ENCODE measurements around the gene WDFY1. TPM values are rescaled to one million over a fixed set of nuclear protein-coding genes. Genes with fewer than 3 reads are reported as not detected.

Gene WDFY1
- total RNA-seq, 1 donor from 2014 or later, result 41.1 TPM

GRCh38 chr2:223935459-223936125 lies 9.5 kb downstream of the WDFY1 start:
- Mint-ChIP-seq H3K27me3 (ENCODE audit: low read depth) (no peaks in the 10 kb centered on the region), H3K27ac (ENCODE audit: unreplicated experiment) (no peak overlapping the region), H3K4me3 (no peak overlapping the region), H3K9me3 (no peaks in the 10 kb centered on the region), H3K36me3 (ENCODE audit: low read depth) (peaks cover 2% of the 10 kb centered on the region), H3K4me1 (peaks cover 14% of the 10 kb centered on the region)
- no peak for DNase-seq (ENCODE audit: low read depth, low spot score)
- no peak for TF ChIP-seq CTCF (conservative IDR thresholded peaks at IDR 0.05)

GRCh38 chr2:223934870-223935269 lies 10.3 kb downstream of the WDFY1 start:
- no peak for DNase-seq (ENCODE audit: low read depth, low spot score)
- Mint-ChIP-seq H3K9me3 (no peaks in the 10 kb centered on the region), H3K4me1 (peaks cover 18% of the 10 kb centered on the region), H3K4me3 (no peak overlapping the region), H3K36me3 (ENCODE audit: low read depth) (peaks cover 2% of the 10 kb centered on the region), H3K27ac (ENCODE audit: unreplicated experiment) (no peak overlapping the region), H3K27me3 (ENCODE audit: low read depth) (no peaks in the 10 kb centered on the region)
- no peak for TF ChIP-seq CTCF (conservative IDR thresholded peaks at IDR 0.05)

GRCh38 chr2:223932816-223933800 lies 12.0 kb downstream of the WDFY1 start:
- Mint-ChIP-seq H3K4me1 (peaks cover 14% of the 10 kb centered on the region), H3K4me3 (no peak overlapping the region)
- no peak for TF ChIP-seq CTCF (conservative IDR thresholded peaks at IDR 0.05)

GRCh38 chr2:223930103-223930976 lies 14.8 kb downstream of the WDFY1 start:
- no peak for DNase-seq (ENCODE audit: low read depth, low spot score)
- no peak for TF ChIP-seq CTCF (conservative IDR thresholded peaks at IDR 0.05)
- Mint-ChIP-seq H3K27me3 (ENCODE audit: low read depth) (no peaks in the 10 kb centered on the region), H3K36me3 (ENCODE audit: low read depth) (peaks cover 13% of the 10 kb centered on the region), H3K27ac (ENCODE audit: unreplicated experiment) (peak overlapping the region; percentile 71), H3K4me3 (no peak overlapping the region), H3K9me3 (peaks cover 4% of the 10 kb centered on the region), H3K4me1 (peaks cover 4% of the 10 kb centered on the region)

More at GRCh38 chr2:223932816-223933800, 12.0 kb downstream of the WDFY1 start:
- H3K27me3 Mint-ChIP-seq (ENCODE audit: low read depth), result no peaks in the 10 kb centered on the region
- no peak overlapping the region for H3K27ac Mint-ChIP-seq (ENCODE audit: unreplicated experiment)
- no peaks in the 10 kb centered on the region for H3K9me3 Mint-ChIP-seq
- no peak for DNase-seq (ENCODE audit: low read depth, low spot score)
- H3K36me3 Mint-ChIP-seq (ENCODE audit: low read depth), result peaks cover 1% of the 10 kb centered on the region

- no peak for TF ChIP-seq CTCF (conservative IDR thresholded peaks at IDR 0.05)
- H3K27me3 Mint-ChIP-seq (ENCODE audit: low read depth), result no peaks in the 10 kb centered on the region
- H3K36me3 Mint-ChIP-seq (ENCODE audit: low read depth), result peaks cover 13% of the 10 kb centered on the region
- peaks cover 4% of the 10 kb centered on the region for H3K9me3 Mint-ChIP-seq
- no peak for DNase-seq (ENCODE audit: low read depth, low spot score)
- no peak overlapping the region for H3K4me3 Mint-ChIP-seq
- peaks cover 4% of the 10 kb centered on the region for H3K4me1 Mint-ChIP-seq
- no peak overlapping the region for H3K27ac Mint-ChIP-seq (ENCODE audit: unreplicated experiment)
Observed at GRCh38 chr2:223929571-223930102, 15.5 kb downstream of the WDFY1 start.
